GM10248 (cell line): ENCODE results near the gene GARIN5A.

ENCODE experiments used
- CTCF ChIA-PET: fragments of 300-600 bp; sonication (Branson Sonifier 250); formaldehyde crosslinking; extraction: SDS; loops from one replicate; lab custom pipeline; 2021; ENCODE audit warnings: antibody characterized with exemption; lab: Yijun Ruan, JAX
- POLR2A ChIA-PET: fragments of 350-650 bp; sonication (Branson Sonifier 250); formaldehyde crosslinking; extraction: SDS; loops from one replicate; lab custom pipeline; 2020; ENCODE audit warnings: antibody characterized with exemption; lab: Yijun Ruan, JAX
- DNase-seq: peaks from one replicate; pipeline ENCODE4 v3.0.0; 2012; ENCODE audit errors: extremely low spot score
- CTCF ChIP-seq: IDR thresholded peaks from 2 replicates; pipeline ENCODE4 v1.5.1; 2012; ENCODE audit warnings: mild to moderate bottlenecking, low read depth; ENCODE audit errors: extremely low read depth, missing control alignments, control extremely low read depth

GARIN5A gene

DNA sequence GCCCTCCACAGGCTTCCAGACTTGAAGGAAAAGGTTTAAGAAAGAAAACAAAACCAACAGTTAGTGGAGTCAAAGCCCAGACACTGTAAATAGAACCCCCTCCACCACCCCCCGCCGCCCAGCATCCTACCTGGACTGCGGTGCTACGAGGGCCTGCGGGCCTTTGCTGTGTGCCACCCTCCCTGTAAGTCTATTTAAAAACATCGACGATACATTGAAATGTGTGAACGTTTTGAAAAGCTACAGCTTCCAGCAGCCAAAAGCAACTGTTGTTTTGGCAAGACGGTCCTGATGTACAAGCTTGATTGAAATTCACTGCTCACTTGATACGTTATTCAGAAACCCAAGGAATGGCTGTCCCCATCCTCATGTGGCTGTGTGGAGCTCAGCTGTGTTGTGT is 6.3 kb upstream of the GARIN5A start:
- ChIA-PET POLR2A (no interaction called here), CTCF (no interaction called here)
- no peak for TF ChIP-seq CTCF
- no peak for DNase-seq

- no peak for TF ChIP-seq CTCF
- CTCF ChIA-PET, result no interaction called here
- no peak for DNase-seq
- POLR2A ChIA-PET, result no interaction called here
Measured at GRCh38 chr19:50482271-50482855, 5.7 kb upstream of the GARIN5A start.

DNA sequence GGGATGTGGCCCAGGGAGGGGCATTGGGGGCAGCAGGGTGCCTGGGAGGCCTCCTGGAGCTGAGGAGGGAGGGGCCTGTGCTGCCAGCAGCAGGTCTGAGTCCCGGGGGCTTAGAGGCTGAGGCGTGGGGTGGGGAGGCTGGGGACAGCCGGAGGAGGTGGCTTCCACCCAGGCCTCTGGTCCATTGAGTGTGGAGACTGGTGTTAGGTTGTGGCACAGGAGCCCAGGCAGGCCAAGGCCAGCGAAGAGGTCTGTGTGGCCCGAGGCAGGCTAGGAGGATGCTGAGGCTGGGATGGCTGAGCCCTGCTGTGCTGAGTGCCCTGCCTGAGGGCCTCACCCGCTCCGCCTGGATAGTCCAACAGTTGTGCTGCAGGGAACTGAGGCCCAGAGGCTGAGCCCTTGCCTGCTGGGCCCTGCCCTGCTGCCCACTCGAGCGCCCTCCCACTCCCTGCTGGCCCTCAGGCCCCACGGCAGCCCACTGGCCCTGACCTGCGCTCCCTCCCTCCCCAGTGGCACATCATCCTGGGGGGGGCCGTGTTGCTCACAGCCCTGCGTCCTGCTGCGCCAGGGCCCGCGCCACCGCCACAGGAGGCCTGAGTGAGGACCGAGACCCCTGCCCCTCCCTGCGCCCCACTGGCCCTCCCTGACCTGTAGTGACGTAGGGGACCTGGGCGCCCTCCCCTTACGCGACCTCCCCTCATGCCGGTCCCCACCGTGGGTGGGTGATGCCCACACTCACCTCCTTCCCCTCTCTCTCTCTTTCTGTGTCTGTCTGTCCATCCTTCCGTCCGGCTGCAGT is 4.9 kb upstream of the GARIN5A start:
- TF ChIP-seq CTCF, result no peak
- no peak for DNase-seq
- ChIA-PET POLR2A (no interaction called here), CTCF (no interaction called here)

- ChIA-PET POLR2A (no interaction called here), CTCF (interaction anchor here (2.3 kb wide), 1 partner anchor 111 kb away, joined by 8 read pairs; no protein-coding TSS in a partner anchor)
- no peak for DNase-seq
- TF ChIP-seq CTCF, result no peak
Measured at GRCh38 chr19:50480281-50481111, 3.8 kb upstream of the GARIN5A start.

DNA sequence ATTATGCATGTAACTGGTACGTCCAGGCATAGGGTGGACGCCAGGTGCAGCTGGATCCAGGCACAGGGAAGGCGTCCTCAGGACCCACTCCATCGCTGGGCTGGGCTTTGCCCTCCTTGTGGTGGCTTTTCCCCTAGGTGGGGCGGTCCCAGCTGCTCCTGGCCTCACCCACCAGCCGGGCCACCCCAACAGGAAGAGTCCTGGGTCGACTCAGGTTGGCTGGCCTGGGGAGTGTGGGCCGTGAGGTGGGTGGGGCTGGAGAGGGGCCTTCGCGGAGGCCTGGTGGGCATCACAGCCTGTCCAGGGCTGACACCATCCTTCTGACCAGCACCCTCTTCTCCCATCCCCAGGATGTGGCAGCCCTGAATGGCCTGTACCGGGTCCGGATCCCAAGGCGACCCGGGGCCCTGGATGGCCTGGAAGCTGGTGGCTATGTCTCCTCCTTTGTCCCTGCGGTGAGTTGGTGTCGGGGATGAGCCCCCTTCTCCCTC is 3.2 kb upstream of the GARIN5A start:
- no peak for DNase-seq
- ChIA-PET POLR2A (interaction anchor here (0.6 kb wide), 1 partner anchor 15 kb away, joined by 3 read pairs; no protein-coding TSS in a partner anchor), CTCF (interaction anchor here (1.5 to 2.3 kb wide), 3 partner anchors 18 to 122 kb away, joined by 5 to 8 read pairs (median 7); no protein-coding TSS in a partner anchor)
- no peak for TF ChIP-seq CTCF

- ChIA-PET POLR2A (interaction anchor here (0.6 to 1.1 kb wide), 2 partner anchors 9 to 16 kb away, joined by 3 read pairs; no protein-coding TSS in a partner anchor), CTCF (interaction anchor here (1.4 to 2.3 kb wide), 4 partner anchors 9 to 121 kb away, joined by 4 to 8 read pairs (median 6); no protein-coding TSS in a partner anchor)
- DNase-seq, result no peak
- peak; percentile 20 for TF ChIP-seq CTCF
Measured at GRCh38 chr19:50478901-50479715, 2.5 kb upstream of the GARIN5A start.
